H1 (cell line): Measurements from ENCODE around the gene GPR101. TPM values are rescaled to one million over a fixed set of nuclear protein-coding genes. Genes with fewer than 3 reads are reported as not detected.
A peak's percentile ranks its signal among the peaks of the same experiment; 100 is the strongest.

Experiments used
- CTCF ChIA-PET: fragments of 300-600 bp; sonication (Branson Sonifier 250); formaldehyde crosslinking; loops from one replicate; lab custom pipeline; 2021; ENCODE audit not compliant: partially characterized antibody; lab: Charles Lee
- POLR2A ChIA-PET: fragments of 300-600 bp; sonication (Branson Sonifier 250); formaldehyde crosslinking; loops from one replicate; lab custom pipeline; 2021; ENCODE audit warnings: inconsistent platforms; ENCODE audit not compliant: partially characterized antibody; lab: Charles Lee
- DNase-seq, 2 experiments: peaks; one replicate each; pipeline versions ENCODE4 v3.0.0 to v3.0.0-alpha.2; 2010 to 2022; ENCODE audit warnings: low spot score in 2 of 2, low read depth in 1 of 2, mixed read lengths in 1 of 2
- FAIRE-seq: peaks from 2 replicates; lab custom pipeline; 2011; peaks lifted over from hg19 to GRCh38; lab: Jason Lieb, UNC
- H2AFZ ChIP-seq: 2 replicates; pipeline ENCODE4 v1.8.1; 2012; ENCODE audit warnings: low read length, inconsistent platforms
- H2AK5ac ChIP-seq: 2 replicates; pipeline ENCODE4 v1.6.1; 2013; ENCODE audit warnings: low read depth, low read length
- H2BK120ac ChIP-seq: replicated peaks from 2 replicates; pipeline ENCODE3; 2013; ENCODE audit warnings: low read depth, low read length, inconsistent platforms
- H2BK12ac ChIP-seq: 2 replicates; pipeline ENCODE4 v1.6.1; 2013; ENCODE audit warnings: low read depth, low read length
- H2BK15ac ChIP-seq: 2 replicates; pipeline ENCODE4 v1.6.1; 2013; ENCODE audit warnings: low read length
- H2BK20ac ChIP-seq: 2 replicates; pipeline ENCODE4 v1.6.1; 2013; ENCODE audit warnings: low read length
- H2BK5ac ChIP-seq: 2 replicates; pipeline ENCODE4 v1.6.1; 2013; ENCODE audit warnings: low read depth, low read length
- H3K14ac ChIP-seq: 2 replicates; pipeline ENCODE4 v1.6.1; 2013; ENCODE audit warnings: inconsistent platforms; ENCODE audit not compliant: insufficient read length
- H3K18ac ChIP-seq: 2 replicates; pipeline ENCODE4 v1.6.1; 2013; ENCODE audit warnings: low read length; ENCODE audit errors: extremely low read depth
- H3K23ac ChIP-seq: 2 replicates; pipeline ENCODE4 v1.6.1; 2013; ENCODE audit warnings: inconsistent platforms; ENCODE audit not compliant: insufficient read length
- H3K23me2 ChIP-seq: 2 replicates; pipeline ENCODE4 v1.6.1; 2013; ENCODE audit warnings: low read depth, low read length
- H3K27ac ChIP-seq: 2 replicates; pipeline ENCODE4 v1.6.1; 2011; ENCODE audit warnings: low read depth, low read length, inconsistent platforms
- H3K27me3 ChIP-seq, 4 experiments: replicated peaks in 1 of 4; 1 replicate in 1 of 4; 2 replicates in 3 of 4; pipeline versions ENCODE4 v1.6.1 to v1.8.1; 2011 to 2013; ENCODE audit warnings: low read length in 3 of 4, mild to moderate bottlenecking in 3 of 4, inconsistent platforms in 2 of 4, mixed read lengths in 2 of 4, moderate library complexity in 1 of 4; ENCODE audit not compliant: control insufficient read depth in 3 of 4, insufficient read depth in 3 of 4; ENCODE audit errors: extremely low read depth in 1 of 4
- H3K36me3 ChIP-seq, 4 experiments: 2 replicates each; pipeline versions ENCODE4 v1.6.1 to v1.8.1; 2011 to 2013; ENCODE audit warnings: mild to moderate bottlenecking in 4 of 4, low read length in 3 of 4, moderate library complexity in 2 of 4, control low read depth in 1 of 4, inconsistent platforms in 1 of 4; ENCODE audit not compliant: insufficient read depth in 4 of 4, control insufficient read depth in 2 of 4
- H3K4ac ChIP-seq: replicated peaks from 2 replicates; pipeline ENCODE3; 2013; ENCODE audit warnings: low read length, low read depth, mixed read lengths, inconsistent platforms; ENCODE audit not compliant: insufficient read length
- H3K4me1 ChIP-seq, 4 experiments: replicated peaks in 1 of 4; 1 replicate in 1 of 4; 2 replicates in 3 of 4; pipeline versions ENCODE4 v1.6.1 to v1.8.1; 2011 to 2013; ENCODE audit warnings: low read length in 3 of 4, inconsistent platforms in 2 of 4, mixed read lengths in 1 of 4; ENCODE audit not compliant: insufficient read depth in 4 of 4, control insufficient read depth in 3 of 4
- H3K4me2 ChIP-seq, 2 experiments: 2 replicates each; pipeline versions ENCODE4 v1.6.1 to v1.8.1; 2011 to 2013; ENCODE audit warnings: low read depth in 2 of 2, low read length in 2 of 2, control low read depth in 1 of 2, inconsistent platforms in 1 of 2, mild to moderate bottlenecking in 1 of 2; ENCODE audit not compliant: insufficient read depth in 1 of 2
- H3K4me3 ChIP-seq, 4 experiments: fragments of 200-600, 300-600 bp in 1 of 4; sonication (generic), shearing (Covaris generic), sonication (Bioruptor Twin) in 1 of 4; 2 replicates each; pipeline versions ENCODE4 v1.5.1 to v1.8.1; 2011 to 2016; ENCODE audit warnings: low read length in 4 of 4, low read depth in 3 of 4, control low read depth in 2 of 4, inconsistent platforms in 2 of 4, mild to moderate bottlenecking in 2 of 4, mixed read lengths in 1 of 4, moderate library complexity in 1 of 4; ENCODE audit not compliant: insufficient read depth in 2 of 4; ENCODE audit errors: extremely low read depth in 1 of 4
- H3K56ac ChIP-seq: replicated peaks from 2 replicates; pipeline ENCODE3; 2013; ENCODE audit warnings: low read depth, mild to moderate bottlenecking, mixed read lengths, low read length, inconsistent platforms; ENCODE audit not compliant: insufficient read length
- H3K79me1 ChIP-seq: 2 replicates; pipeline ENCODE4 v1.6.1; 2013; ENCODE audit warnings: low read depth, low read length, control low read depth
- H3K79me2 ChIP-seq, 2 experiments: 2 replicates each; pipeline versions ENCODE4 v1.6.1 to v1.8.1; 2012 to 2013; ENCODE audit warnings: low read length in 2 of 2, mild to moderate bottlenecking in 2 of 2, inconsistent platforms in 1 of 2; ENCODE audit not compliant: insufficient read depth in 2 of 2, control insufficient read depth in 1 of 2
- H3K9ac ChIP-seq, 4 experiments: replicated peaks in 1 of 4; 1 replicate in 1 of 4; 2 replicates in 3 of 4; pipeline versions ENCODE4 v1.6.1 to v1.8.1; 2011 to 2013; ENCODE audit warnings: low read depth in 3 of 4, low read length in 3 of 4, control low read depth in 2 of 4, mild to moderate bottlenecking in 2 of 4, moderate library complexity in 2 of 4, inconsistent platforms in 1 of 4; ENCODE audit errors: extremely low read depth in 1 of 4
- H3K9me3 ChIP-seq, 2 experiments: 2 replicates each; pipeline versions ENCODE4 v1.6.1 to v1.8.1; 2012 to 2013; ENCODE audit warnings: mild to moderate bottlenecking in 2 of 2, moderate library complexity in 2 of 2, control low read depth in 1 of 2, inconsistent platforms in 1 of 2, low read depth in 1 of 2, low read length in 1 of 2, mixed read lengths in 1 of 2; ENCODE audit not compliant: insufficient read depth in 2 of 2
- H4K20me1 ChIP-seq, 2 experiments: replicated peaks in 1 of 2; 2 replicates each; pipeline versions ENCODE3 to v1.8.1; 2011 to 2013; ENCODE audit warnings: inconsistent platforms in 2 of 2, low read length in 2 of 2, mild to moderate bottlenecking in 1 of 2; ENCODE audit not compliant: insufficient read depth in 2 of 2, control insufficient read depth in 1 of 2
- H4K5ac ChIP-seq: 2 replicates; pipeline ENCODE4 v1.6.1; 2013; ENCODE audit warnings: low read length, low read depth, mixed read lengths, inconsistent platforms; ENCODE audit not compliant: insufficient read length
- H4K8ac ChIP-seq: 2 replicates; pipeline ENCODE4 v1.8.0; 2013; ENCODE audit warnings: mild to moderate bottlenecking, moderate library complexity, low read length, inconsistent platforms; ENCODE audit not compliant: insufficient read depth; ENCODE audit errors: extremely low read depth
- H4K91ac ChIP-seq: replicated peaks from 2 replicates; pipeline ENCODE3; 2013; ENCODE audit warnings: low read length, mixed read lengths, inconsistent platforms; ENCODE audit not compliant: insufficient read length
- HDAC2 ChIP-seq, 2 experiments: fragments of 300-600 bp in 1 of 2; sonication (generic) in 1 of 2; IDR thresholded peaks; 2 replicates each; pipeline ENCODE4 v1.6.1; 2011 to 2012; ENCODE audit warnings: low read depth in 2 of 2, low read length in 2 of 2, mild to moderate bottlenecking in 2 of 2, moderate library complexity in 2 of 2, borderline replicate concordance in 1 of 2, inconsistent platforms in 1 of 2
- JUND ChIP-seq: IDR thresholded peaks from 2 replicates; pipeline ENCODE4 v1.6.1; 2011; ENCODE audit warnings: mild to moderate bottlenecking, improper control_type of control experiment, low read length
- RBBP5 ChIP-seq: IDR thresholded peaks from 2 replicates; pipeline ENCODE4 v1.7.1; 2012; ENCODE audit warnings: low read depth, mild to moderate bottlenecking, inconsistent platforms, low read length, moderate library complexity, borderline replicate concordance
- WGBS, 2 experiments: shearing (Covaris generic) in 1 of 2; methylation state at CpG; one replicate each; pipeline versions ENCODE4 v1.1.6 to v1.1.7; 2013 to 2015; ENCODE audit warnings: low lambda C conversion rate in 2 of 2, mixed read lengths in 2 of 2, inconsistent platforms in 1 of 2, low coverage in 1 of 2, missing lambda C conversion rate in 1 of 2; ENCODE audit not compliant: insufficient replicate concordance in 2 of 2, insufficient coverage in 1 of 2, insufficient read length in 1 of 2; ENCODE audit errors: extremely low coverage in 1 of 2, missing lambda C conversion rate in 1 of 2; 5-methylcytosine and 5-hydroxymethylcytosine counted together
- polyA plus RNA-seq, 7 experiments: library from polyadenylated mRNA; depleted of rRNA in 3 of 7; stranded (reverse) in 5 of 7; unstranded in 2 of 7; fragments of >200 nt in 5 of 7; fragments of 200-250 nt in 2 of 7; gene quantifications; 1 replicate in 5 of 7; 2 replicates in 1 of 7; 4 replicates in 1 of 7; pipeline versions ENCODE4 v1.2.1 to v1.2.3, GENCODE V29; 2011 to 2013; ENCODE audit warnings: missing spikeins in 2 of 7, mixed read lengths in 2 of 7
- total RNA-seq: library from RNA; stranded (reverse); fragmentation: NEBNext Ultra II Directional; extraction: Animal tissue kit (Norgen Biotek cat#: 25700); gene quantifications from 2 replicates; pipeline ENCODE4 v1.2.1, GENCODE V29; 2021

GPR101 gene
- total and polyA plus RNA-seq, 2 of the 8 experiments (the other 6 are each of a cell fraction or from before 2014, with no cell fraction given), result not detected

GRCh38 chrX:137041329-137041728 lies 7.5 kb upstream of the GPR101 start:
- H3K9ac ChIP-seq, result no peak overlapping the region
- WGBS, 2 experiments, result 86% methylated on average over 3 of the region's 3 CpGs; no CpG with 5 or more reads in 1 of the 2 experiments
- no peak overlapping the region for H3K4me2 ChIP-seq
- H2AK5ac ChIP-seq, result no peak overlapping the region
- ChIA-PET CTCF (interaction anchor here (1.2 kb wide), 1 partner anchor 11 kb away, joined by 5 read pairs; no protein-coding TSS in a partner anchor), POLR2A (no interaction called here)
- no peak overlapping the region for H4K91ac ChIP-seq
- no peak overlapping the region for H4K5ac ChIP-seq
- no peak overlapping the region for H2BK20ac ChIP-seq
- H3K4ac ChIP-seq, result no peak overlapping the region
- no peaks in the 10 kb centered on the region for H3K9me3 ChIP-seq
- H2BK15ac ChIP-seq, result no peak overlapping the region
- no peaks in the 10 kb centered on the region for H4K20me1 ChIP-seq
- H3K79me2 ChIP-seq, result no peaks in the 10 kb centered on the region
- H3K14ac ChIP-seq, result no peak overlapping the region
- H2BK12ac ChIP-seq, result no peak overlapping the region
- H4K8ac ChIP-seq, result no peak overlapping the region
- H2BK5ac ChIP-seq, result no peak overlapping the region
- no peaks in the 10 kb centered on the region for H3K36me3 ChIP-seq
- no peak overlapping the region for H3K18ac ChIP-seq
- H3K27ac ChIP-seq, result no peak overlapping the region
- no peaks in the 10 kb centered on the region for H3K23me2 ChIP-seq
- TF ChIP-seq RBBP5 (no peak), JUND (no peak), HDAC2 (IDR thresholded peaks at IDR 0.05; ENCODE audit: borderline replicate concordance in 1 of 2, low read depth in 2 of 2, low read length in 2 of 2) (no peak)
- peaks cover 0 to 4% (median under 1%) of the 10 kb centered on the region in 4 experiments; a peak in 3 of 7 replicates for H3K27me3 ChIP-seq
- H3K4me3 ChIP-seq, result no peak overlapping the region
- no peaks in the 10 kb centered on the region for H3K4me1 ChIP-seq
- H3K79me1 ChIP-seq, result no peaks in the 10 kb centered on the region
- H3K23ac ChIP-seq, result no peak overlapping the region
- H3K56ac ChIP-seq, result no peak overlapping the region
- no peak for DNase-seq
- FAIRE-seq, result peak; percentile 36
- no peak overlapping the region for H2BK120ac ChIP-seq
- H2AFZ ChIP-seq, result no peak overlapping the region
